ENCODE measurements around the gene PPWD1. TPM values are rescaled to one million over a fixed set of nuclear protein-coding genes. Genes with fewer than 3 reads are reported as not detected.

The PPWD1 gene
- total RNA-seq, 2 donors from 2014 or later: 32.8 to 71.0 TPM

Other genes with a start within 250 kb of the PPWD1 start
- gene ADAMTS6, start 81.4 kb upstream of the PPWD1 start, total RNA-seq: 10 to 100 TPM in 1 of 2 donors, 1 to 10 TPM in 1; 4.9 to 11.8 TPM
- 1 to 10 TPM in 1 of 2 donors, under 1 TPM in 1; 0.42 to 1.1 TPM for gene CENPK, start 128 bp upstream of the PPWD1 start, total RNA-seq
- gene TRIM23, start 61.0 kb downstream of the PPWD1 start, total RNA-seq: 10 to 100 TPM; 13.5 to 14.5 TPM
- gene SHLD3, start 61.7 kb downstream of the PPWD1 start, total RNA-seq: 1 to 10 TPM; 1.1 to 4.9 TPM
- 10 to 100 TPM in 1 of 2 donors, 1 to 10 TPM in 1; 9.7 to 14.4 TPM for gene TRAPPC13, start 61.7 kb downstream of the PPWD1 start, total RNA-seq
- gene SGTB, start 158.8 kb downstream of the PPWD1 start, total RNA-seq: 10 to 100 TPM; 24.3 to 26.4 TPM
- gene NLN, start 158.9 kb downstream of the PPWD1 start, total RNA-seq: 10 to 100 TPM in 1 of 2 donors, 1 to 10 TPM in 1; 6.8 to 24.1 TPM